Psoas muscle (tissue), 8 donors: ENCODE results near the gene BCL11A. TPM values are rescaled to one million over a fixed set of nuclear protein-coding genes. Genes with fewer than 3 reads are reported as not detected.

Experiments used
- ATAC-seq, 4 donors: fragments of 200-7000 bp; cut with Tn5 transposase; one replicate each; pipeline ENCODE4 v1.9.1; 2020; ENCODE audit warnings: moderate library complexity in 3 of 4, mild to moderate bottlenecking in 2 of 4
- DNase-seq, 2 donors: peaks; one replicate each; pipeline ENCODE4 v3.0.0-alpha.2; 2020
- H3K27ac ChIP-seq: fragments of 200-600 bp; one replicate; pipeline ENCODE4 v1.8.0; 2022
- H3K27me3 ChIP-seq, 3 donors: fragments of 200-600 bp in 1 of 3; one replicate each; pipeline versions ENCODE4 v1.6.1 to v1.8.0; 2013 to 2022; ENCODE audit warnings: low read length in 2 of 3, mild to moderate bottlenecking in 2 of 3, moderate library complexity in 1 of 3; ENCODE audit not compliant: insufficient read depth in 3 of 3
- H3K36me3 ChIP-seq, 2 donors: fragments of 200-600 bp in 1 of 2; one replicate each; pipeline versions ENCODE4 v1.6.1 to v1.8.0; 2013 to 2022; ENCODE audit warnings: low read depth in 1 of 2, mild to moderate bottlenecking in 1 of 2, moderate library complexity in 1 of 2; ENCODE audit not compliant: insufficient read depth in 1 of 2
- H3K4me1 ChIP-seq: fragments of 200-600 bp; one replicate; pipeline ENCODE4 v1.8.0; 2022
- H3K4me3 ChIP-seq: fragments of 200-600 bp; one replicate; pipeline ENCODE4 v1.8.0; 2022; ENCODE audit warnings: mild to moderate bottlenecking
- H3K9me3 ChIP-seq: fragments of 200-600 bp; one replicate; pipeline ENCODE4 v1.8.0; 2022
- CTCF ChIP-seq: fragments of 200-600 bp; IDR thresholded peaks from one replicate; pipeline ENCODE4 v1.8.0; 2022; ENCODE audit warnings: antibody characterized with exemption
- WGBS, 3 donors: extraction: QIAGEN DNeasy Blood & Tissue Kit; methylation state at CpG; one replicate each; pipeline versions ENCODE4 v1.1.6 to v1.1.7; 2013; 5-methylcytosine and 5-hydroxymethylcytosine counted together
- intact Hi-C, 2 donors: fragments of 100-400 bp; cut with DNase I; formaldehyde crosslinking; loops; one replicate each; pipeline versions ENCODE4 v1.11.0 to v1.14.2; 2022
- polyA plus RNA-seq, 3 donors: library from polyadenylated mRNA; stranded (reverse); fragments of 200-250 nt; gene quantifications; one replicate each; pipeline ENCODE4 v1.2.3, GENCODE V29; 2013
- total RNA-seq, 4 donors: library from RNA; stranded (reverse); fragmentation: NEBNext Ultra II Directional in 2 of 4; extraction: Animal tissue kit (Norgen Biotek cat#: 25700) in 2 of 4; gene quantifications; one replicate each; pipeline versions ENCODE4 v1.2.1 to v1.2.4, GENCODE V29; 2021 to 2023
- donor health status: healthy with polysubstance abuse.
- donor health status: DM: no; HTN: no; CAD: no; lungs with moderate emphysema.
- donor health status: Bipolar disorder and iron deficiency.
- donor health status: healthy.
- donor health status: DM: yes; HTN: yes; CAD: no.
- donor health status: DM: no; HTN: no; CAD: no.
- donor health status: DM: no; HTN: no; CAD: no.
- donor health status: DM: yes; HTN: yes; CAD: no.

Gene BCL11A
- total and polyA plus RNA-seq, 7 donors = 0.01 to 0.66 (median 0.39) TPM; not detected in 1

DNA sequence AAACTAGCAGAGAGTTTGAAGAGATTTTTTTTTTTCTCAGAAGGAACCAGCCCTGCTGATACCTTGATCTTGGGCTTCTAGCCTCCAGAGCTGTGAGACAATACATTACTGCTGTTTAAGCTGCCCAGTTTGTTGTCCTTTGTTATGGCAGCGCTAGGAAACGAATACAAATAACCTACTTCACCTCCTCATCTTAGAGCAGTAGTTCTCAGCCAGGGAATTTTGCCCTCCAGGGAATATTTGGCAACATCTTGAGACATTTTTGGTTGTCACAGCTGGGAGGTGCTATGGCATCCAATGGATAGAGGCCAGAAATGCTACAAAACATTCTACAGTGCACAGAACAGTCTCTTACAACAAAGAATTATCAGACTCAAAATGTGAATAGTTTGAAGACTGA is 43.9 kb upstream of the BCL11A start:
- ATAC-seq (no peak), DNase-seq (no peak)
- peaks cover 9% of the 10 kb centered on the region for H3K9me3 ChIP-seq
- H3K4me3 ChIP-seq = no peak overlapping the region
- intact Hi-C loops = no loop called here
- no peaks in the 10 kb centered on the region for H3K4me1 ChIP-seq
- H3K27me3 ChIP-seq = no peaks in the 10 kb centered on the region
- WGBS, 3 donors = 70 to 81% (median 73%) methylated on average over 2 of the region's 2 CpGs
- no peaks in the 10 kb centered on the region for H3K36me3 ChIP-seq
- no peak overlapping the region for H3K27ac ChIP-seq
- TF ChIP-seq CTCF = no peak

GRCh38 chr2:60596411-60596810 is 43.0 kb upstream of the BCL11A start:
- Histone ChIP-seq H3K4me3 (no peak overlapping the region), H3K36me3 (no peaks in the 10 kb centered on the region), H3K27ac (no peak overlapping the region), H3K27me3 (no peaks in the 10 kb centered on the region), H3K9me3 (peaks cover 15% of the 10 kb centered on the region), H3K4me1 (no peaks in the 10 kb centered on the region)
- ATAC-seq (no peak), DNase-seq (no peak)
- intact Hi-C loops = no loop called here
- TF ChIP-seq CTCF = no peak
- 60 to 84% (median 82%) methylated on average over 2 of the region's 2 CpGs for WGBS, 3 donors

- Histone ChIP-seq H3K36me3 (no peaks in the 10 kb centered on the region), H3K27ac (no peak overlapping the region), H3K9me3 (peaks cover 15% of the 10 kb centered on the region), H3K4me1 (no peaks in the 10 kb centered on the region), H3K4me3 (no peak overlapping the region), H3K27me3 (no peaks in the 10 kb centered on the region)
- no peak for TF ChIP-seq CTCF
- intact Hi-C loops = no loop called here
- 61 to 74% (median 70%) methylated on average over 4 of the region's 4 CpGs for WGBS, 3 donors
- ATAC-seq = no peak
- no peak for DNase-seq
Measured at GRCh38 chr2:60595953-60596352, 42.5 kb upstream of the BCL11A start.

GRCh38 chr2:60589104-60589503 is 35.6 kb upstream of the BCL11A start:
- H3K36me3 ChIP-seq = no peaks in the 10 kb centered on the region
- ATAC-seq = no peak
- H3K4me3 ChIP-seq = no peak overlapping the region
- no peak for DNase-seq
- H3K27ac ChIP-seq = no peak overlapping the region
- peaks cover 15% of the 10 kb centered on the region for H3K9me3 ChIP-seq
- H3K27me3 ChIP-seq = no peaks in the 10 kb centered on the region
- no peaks in the 10 kb centered on the region for H3K4me1 ChIP-seq
- intact Hi-C loops = loop anchor here in 1 of 2 donors (10.0 kb wide), 1 partner anchor 1564 kb away; no protein-coding TSS in a partner anchor
- no peak for TF ChIP-seq CTCF

GRCh38 chr2:60586081-60586480 is 32.6 kb upstream of the BCL11A start:
- no peak for TF ChIP-seq CTCF
- Histone ChIP-seq H3K9me3 (no peaks in the 10 kb centered on the region), H3K4me1 (no peaks in the 10 kb centered on the region), H3K36me3 (no peaks in the 10 kb centered on the region), H3K27ac (no peak overlapping the region), H3K4me3 (no peak overlapping the region), H3K27me3 (peaks cover 0 to 6% (median 3%) of the 10 kb centered on the region in 3 donors)
- DNase-seq (no peak), ATAC-seq (no peak)
- intact Hi-C loops = loop anchor here in 1 of 2 donors (10.0 kb wide), 1 partner anchor 1561 kb away; no protein-coding TSS in a partner anchor
- 66 to 77% (median 67%) methylated on average over 6 of the region's 6 CpGs for WGBS, 3 donors
